NCI-H2196 treated with DMSO at 0.1 percent for 48 hours (cell line): Measurements from ENCODE around the gene RIC1.

Experiments
- DNase-seq: peaks from one replicate; lab custom pipeline; 2025; ENCODE audit not compliant: unreplicated experiment; lab: John Stamatoyannopoulos, UW

Gene RIC1

GRCh38 chr9:5820425-5820824 is 191.5 kb downstream of the RIC1 start:
- DNase-seq = no peak

GRCh38 chr9:5825223-5825622 is 196.3 kb downstream of the RIC1 start:
- no peak for DNase-seq
